Stimulated activated CD8-positive, alpha-beta memory T cell treated with anti-CD3 and anti-CD28 coated beads, Interleukin-12 subunit alpha, Interleukin-12 subunit beta, amount 100 ng/mL, for 24 hours (primary cell): ENCODE measurements around the gene CLASP2.
"Not testable (repeated sequence)": the region's sequence is repeated elsewhere in the genome, so short reads cannot be mapped to it uniquely, and the experiment has no call there.

Experiments
- DNase-seq: peaks from one replicate; pipeline ENCODE4 v3.0.0-alpha.2; 2020; ENCODE audit errors: extremely low read depth

CLASP2 gene

GRCh38 chr3:33717866-33718594 is at the start of gene CLASP2:
CLASP2 (minus strand) TSS chr3:33718254; CDS start chr3:33718002, 252 bp downstream.
- DNase-seq: peak; percentile 65

- DNase-seq: no peak
Measured at GRCh38 chr3:33758864-33759263, 40.8 kb upstream of the CLASP2 start.

- DNase-seq: no peak
Measured at GRCh38 chr3:33758281-33758680, 40.2 kb upstream of the CLASP2 start.

GRCh38 chr3:33754391-33754790 is 36.3 kb upstream of the CLASP2 start:
- not testable (repeated sequence) for DNase-seq

- DNase-seq: no peak
Measured at GRCh38 chr3:33751336-33751735, 33.3 kb upstream of the CLASP2 start.

- DNase-seq: no peak
Measured at GRCh38 chr3:33750211-33750548, 32.1 kb upstream of the CLASP2 start.

- DNase-seq: no peak
Measured at GRCh38 chr3:33749546-33750210, 31.6 kb upstream of the CLASP2 start.

- no peak for DNase-seq
Measured at GRCh38 chr3:33746416-33747116, 28.5 kb upstream of the CLASP2 start.

- DNase-seq: no peak
Measured at GRCh38 chr3:33737146-33737545, 19.1 kb upstream of the CLASP2 start.

GRCh38 chr3:33732394-33732793 is 14.3 kb upstream of the CLASP2 start:
- DNase-seq: no peak

GRCh38 chr3:33729993-33730392 is 11.9 kb upstream of the CLASP2 start:
- DNase-seq: no peak

- no peak for DNase-seq
Measured at GRCh38 chr3:33724256-33724655, 6.2 kb upstream of the CLASP2 start.

- DNase-seq: no peak
Measured at GRCh38 chr3:33722626-33723370, 4.7 kb upstream of the CLASP2 start.

GRCh38 chr3:33722191-33722590 is 4.1 kb upstream of the CLASP2 start:
- no peak for DNase-seq

- DNase-seq: no peak
Measured at GRCh38 chr3:33718595-33718907, 497 bp upstream of the CLASP2 start.

GRCh38 chr3:33717616-33717865 is 513 bp downstream of the CLASP2 start:
- peak; percentile 22 for DNase-seq

GRCh38 chr3:33716227-33716626 is 1.8 kb downstream of the CLASP2 start:
- DNase-seq: no peak

- no peak for DNase-seq
Measured at GRCh38 chr3:33711100-33711499, 7.0 kb downstream of the CLASP2 start.

GRCh38 chr3:33706056-33706455 is 12.0 kb downstream of the CLASP2 start:
- no peak for DNase-seq

GRCh38 chr3:33704891-33705290 is 13.2 kb downstream of the CLASP2 start:
- no peak for DNase-seq

GRCh38 chr3:33699275-33699674 is 18.8 kb downstream of the CLASP2 start:
- no peak for DNase-seq

GRCh38 chr3:33694944-33695343 is 23.1 kb downstream of the CLASP2 start:
- no peak for DNase-seq

- no peak for DNase-seq
Measured at GRCh38 chr3:33690341-33690740, 27.7 kb downstream of the CLASP2 start.
